ENCODE measurements around the gene ZBBX. TPM values are rescaled to one million over a fixed set of nuclear protein-coding genes. Genes with fewer than 3 reads are reported as not detected.
A peak's percentile ranks its signal among the peaks of the same experiment; 100 is the strongest.

The ZBBX gene
- total and polyA plus RNA-seq, 2 of the 8 experiments (the other 6 are each of a cell fraction or from before 2014, with no cell fraction given): 0.17 to 0.84 TPM

- TF ChIP-seq KDM1A (IDR thresholded peaks at IDR 0.05; ENCODE audit: borderline replicate concordance, low read length): peak; percentile 39; the same call in 1 of the 2 replicates
- TF ChIP-seq TCF12 (IDR thresholded peaks at IDR 0.05; ENCODE audit: low read depth, low read length): 0 out of 2 replicates have a peak, but pooled peaks have one; percentile 33
- TF ChIP-seq JUN (IDR thresholded peaks at IDR 0.05; ENCODE audit: low read depth, low read length): no peak
- peak; percentile 88 for TF ChIP-seq SAP30 (IDR thresholded peaks at IDR 0.05; ENCODE audit: insufficient read depth, insufficient replicate concordance, low read length)
- TF ChIP-seq MAX (IDR thresholded peaks at IDR 0.05): peak; percentile 45; the same call in 1 of the 2 replicates
- TF ChIP-seq TEAD4 (IDR thresholded peaks at IDR 0.05; ENCODE audit: low read depth, low read length): no peak
- no peak for TF ChIP-seq USF2 (IDR thresholded peaks at IDR 0.05; ENCODE audit: low read length)
- peak; percentile 71 to 95 (median 79) for TF ChIP-seq CTCF (IDR thresholded peaks at IDR 0.05; ENCODE audit: control extremely low read depth in 1 of 3, insufficient read depth in 1 of 3, low read depth in 1 of 3, low read length in 3 of 3)
These were observed at the start of gene ZBBX (continued) for GRCh38 chr3:167380004-167380689.
